Tibial nerve (tissue), 4 donors: ENCODE results near the gene CCR5AS.

ENCODE experiments used
- EP300 ChIP-seq, 2 donors: sonication (generic); formaldehyde crosslinking; IDR thresholded peaks; one replicate each; pipeline ENCODE4 v1.6.1; 2017; ENCODE audit warnings: antibody characterized with exemption in 2 of 2, mild to moderate bottlenecking in 1 of 2
- POLR2A ChIP-seq, 2 donors: fragments of 450-650 bp; IDR thresholded peaks; one replicate each; pipeline ENCODE4 v1.6.1; 2017; ENCODE audit warnings: antibody characterized with exemption in 2 of 2, mild to moderate bottlenecking in 2 of 2, moderate library complexity in 2 of 2
- TF ChIP-seq, protein P1 (sequence below), 5 experiments: fragments of 200-600 bp in 3 of 5; fragments of 450-650 bp in 2 of 5; sonication (generic) in 3 of 5; IDR thresholded peaks; one replicate each; pipeline ENCODE4 v1.5.1; 2016 to 2019; ENCODE audit warnings: antibody characterized with exemption in 5 of 5, mild to moderate bottlenecking in 3 of 5, moderate library complexity in 2 of 5

DNA sequence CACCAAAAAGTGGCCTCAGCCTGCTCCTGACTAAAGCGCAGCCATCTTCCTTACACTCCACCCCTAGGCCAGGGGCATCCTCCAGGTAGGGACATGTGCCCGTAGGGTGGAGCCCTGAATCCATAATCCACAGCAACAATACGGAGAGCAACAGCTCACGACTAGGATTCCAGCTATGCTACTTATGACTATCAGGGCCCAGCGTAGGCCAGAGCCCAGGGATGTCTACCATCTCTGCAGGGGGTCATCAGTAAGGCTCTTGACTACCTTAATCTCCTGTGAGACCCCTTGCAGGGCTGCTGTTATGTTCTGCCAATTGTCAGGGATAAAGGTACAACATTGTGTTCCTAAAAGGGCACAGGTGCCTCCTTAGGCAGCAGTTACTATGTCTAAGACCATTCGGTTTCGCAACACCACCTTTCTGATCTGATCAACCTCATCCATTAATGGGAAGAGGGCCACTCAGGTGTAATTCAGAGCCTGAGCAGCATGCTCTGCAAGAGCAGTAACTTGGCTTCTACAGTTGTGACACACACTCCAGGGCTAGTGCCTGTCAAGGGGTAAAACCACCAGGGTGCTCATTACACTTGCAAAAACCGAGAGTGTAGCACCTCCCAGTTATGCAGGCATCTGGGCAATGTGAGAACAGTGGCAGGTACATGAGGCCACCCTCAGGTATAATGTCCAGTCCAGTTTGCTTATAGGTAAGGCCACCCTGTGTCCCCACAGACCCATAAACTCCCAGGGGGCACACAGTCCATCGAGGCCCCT lies 11.2 kb upstream of the CCR5AS start:
- TF ChIP-seq, protein P1, sequence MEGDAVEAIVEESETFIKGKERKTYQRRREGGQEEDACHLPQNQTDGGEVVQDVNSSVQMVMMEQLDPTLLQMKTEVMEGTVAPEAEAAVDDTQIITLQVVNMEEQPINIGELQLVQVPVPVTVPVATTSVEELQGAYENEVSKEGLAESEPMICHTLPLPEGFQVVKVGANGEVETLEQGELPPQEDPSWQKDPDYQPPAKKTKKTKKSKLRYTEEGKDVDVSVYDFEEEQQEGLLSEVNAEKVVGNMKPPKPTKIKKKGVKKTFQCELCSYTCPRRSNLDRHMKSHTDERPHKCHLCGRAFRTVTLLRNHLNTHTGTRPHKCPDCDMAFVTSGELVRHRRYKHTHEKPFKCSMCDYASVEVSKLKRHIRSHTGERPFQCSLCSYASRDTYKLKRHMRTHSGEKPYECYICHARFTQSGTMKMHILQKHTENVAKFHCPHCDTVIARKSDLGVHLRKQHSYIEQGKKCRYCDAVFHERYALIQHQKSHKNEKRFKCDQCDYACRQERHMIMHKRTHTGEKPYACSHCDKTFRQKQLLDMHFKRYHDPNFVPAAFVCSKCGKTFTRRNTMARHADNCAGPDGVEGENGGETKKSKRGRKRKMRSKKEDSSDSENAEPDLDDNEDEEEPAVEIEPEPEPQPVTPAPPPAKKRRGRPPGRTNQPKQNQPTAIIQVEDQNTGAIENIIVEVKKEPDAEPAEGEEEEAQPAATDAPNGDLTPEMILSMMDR (IDR thresholded peaks at IDR 0.05), result no peak
- no peak for TF ChIP-seq EP300 (IDR thresholded peaks at IDR 0.05)
- TF ChIP-seq POLR2A (IDR thresholded peaks at IDR 0.05), result no peak
